ENCODE results near the gene F10.
"Not testable (repeated sequence)": the region's sequence is repeated elsewhere in the genome, so short reads cannot be mapped to it uniquely, and the experiment has no call there.

F10 gene

GRCh38 chr13:113157206-113157928, 34.8 kb downstream of the F10 start:
- TF ChIP-seq L3MBTL2 (conservative IDR thresholded peaks at IDR 0.05) (no peak), NFRKB (IDR thresholded peaks at IDR 0.05) (no peak), SUZ12 (IDR thresholded peaks at IDR 0.05) (no peak)
- ChIA-PET CTCF (no interaction called here), POLR2A (no interaction called here)
- DNase-seq (ENCODE audit: extremely low spot score), result no peak

DNA sequence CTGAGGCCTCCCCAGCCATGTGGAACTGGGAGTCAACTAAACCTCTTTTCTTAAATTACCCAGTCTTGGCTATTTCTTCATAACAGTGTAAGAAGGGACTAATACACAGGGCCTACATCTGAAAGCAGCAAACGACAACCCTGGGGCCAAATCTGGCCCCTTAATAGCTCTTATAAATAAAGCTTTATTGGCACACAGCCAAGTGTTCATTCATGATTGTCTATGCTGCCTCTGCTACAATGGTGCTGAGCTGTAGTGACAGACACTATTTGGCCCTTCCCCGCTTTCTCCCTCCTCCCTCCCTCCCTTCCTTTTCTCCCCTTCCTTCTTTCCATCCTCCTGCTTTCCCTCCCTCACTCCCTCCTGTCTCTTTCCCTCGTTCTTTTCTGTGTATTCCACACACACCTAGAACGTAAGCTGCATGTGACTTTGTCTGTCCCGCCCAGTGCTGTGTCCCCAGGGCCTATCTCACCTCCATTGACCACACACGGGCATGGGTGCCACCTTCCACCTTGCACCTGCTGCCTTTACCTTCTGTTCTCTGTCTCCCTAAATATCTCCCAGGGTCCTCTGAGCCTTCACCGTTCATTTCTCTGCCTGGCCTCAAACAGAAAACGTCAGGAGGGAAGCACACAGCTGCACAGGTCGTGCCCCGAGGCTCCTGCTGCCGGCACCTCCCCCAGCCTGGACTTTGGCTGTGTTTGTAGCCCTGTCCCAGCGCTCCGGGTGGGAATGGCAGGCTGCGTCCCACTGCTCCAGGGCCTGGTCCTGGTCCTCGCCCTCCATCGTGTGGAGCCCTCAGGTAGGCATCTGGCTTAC, 35.5 kb downstream of the F10 start, which contains the start of gene PROZ:
Gene PROZ (plus strand): TSS at position 720 of the 819 bp plus-strand sequence. CDS start 13 bp downstream, at position 733.
- CTCF ChIA-PET, result no interaction called here
- DNase-seq (ENCODE audit: extremely low spot score), result no peak
- POLR2A ChIA-PET, result no interaction called here
- TF ChIP-seq HDGF (IDR thresholded peaks at IDR 0.05; ENCODE audit: borderline replicate concordance) (no peak), FOXK2 (IDR thresholded peaks at IDR 0.05) (no peak), CTBP1 (IDR thresholded peaks at IDR 0.05; ENCODE audit: borderline replicate concordance) (no peak), NFRKB (IDR thresholded peaks at IDR 0.05) (no peak), L3MBTL2 (conservative IDR thresholded peaks at IDR 0.05) (no peak), BHLHE40 (IDR thresholded peaks at IDR 0.05; ENCODE audit: borderline replicate concordance) (no peak), ARNT (IDR thresholded peaks at IDR 0.05) (no peak), SP1 (IDR thresholded peaks at IDR 0.05) (no peak)

GRCh38 chr13:113158946-113159345, 36.3 kb downstream of the F10 start:
- TF ChIP-seq SUZ12 (IDR thresholded peaks at IDR 0.05) (no peak), BHLHE40 (IDR thresholded peaks at IDR 0.05; ENCODE audit: borderline replicate concordance) (no peak)
- CTCF ChIA-PET, result no interaction called here
- POLR2A ChIA-PET, result no interaction called here
- no peak for DNase-seq (ENCODE audit: extremely low spot score)

DNA sequence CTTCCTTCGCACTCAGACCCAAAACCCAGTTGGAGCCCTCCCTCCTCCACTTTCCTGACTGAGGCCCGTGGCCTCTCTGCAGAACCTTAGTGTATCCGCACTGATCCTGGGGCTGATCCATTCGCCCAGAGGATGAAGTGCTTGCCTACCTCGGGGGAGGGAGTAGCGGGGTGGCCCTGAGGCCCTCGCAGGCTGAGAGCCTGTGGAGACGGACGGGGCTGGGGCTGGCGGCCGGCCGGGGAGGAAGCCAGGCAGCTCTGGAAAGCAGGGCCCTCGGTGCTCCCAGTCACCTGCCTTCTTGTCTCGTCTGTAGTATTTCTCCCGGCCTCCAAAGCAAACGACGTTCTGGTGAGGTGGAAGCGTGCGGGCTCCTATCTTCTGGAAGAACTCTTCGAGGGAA, 37.1 kb downstream of the F10 start:
- no peak for TF ChIP-seq BHLHE40 (IDR thresholded peaks at IDR 0.05; ENCODE audit: borderline replicate concordance)
- no peak for TF ChIP-seq FOXM1 (IDR thresholded peaks at IDR 0.05; ENCODE audit: borderline replicate concordance)
- no peak for TF ChIP-seq L3MBTL2 (conservative IDR thresholded peaks at IDR 0.05)
- no peak for TF ChIP-seq ELF4 (IDR thresholded peaks at IDR 0.05)
- no peak for TF ChIP-seq ARNT (IDR thresholded peaks at IDR 0.05)
- TF ChIP-seq LEF1 (IDR thresholded peaks at IDR 0.05; ENCODE audit: borderline replicate concordance), result no peak
- TF ChIP-seq SP1 (IDR thresholded peaks at IDR 0.05), result no peak
- TF ChIP-seq FOXA1 (IDR thresholded peaks at IDR 0.05), result no peak
- TF ChIP-seq HDGF (IDR thresholded peaks at IDR 0.05; ENCODE audit: borderline replicate concordance), result no peak
- TF ChIP-seq PKNOX1 (IDR thresholded peaks at IDR 0.05), result no peak
- DNase-seq (ENCODE audit: extremely low spot score), result no peak
- CTCF ChIA-PET, result no interaction called here
- POLR2A ChIA-PET, result no interaction called here

DNA sequence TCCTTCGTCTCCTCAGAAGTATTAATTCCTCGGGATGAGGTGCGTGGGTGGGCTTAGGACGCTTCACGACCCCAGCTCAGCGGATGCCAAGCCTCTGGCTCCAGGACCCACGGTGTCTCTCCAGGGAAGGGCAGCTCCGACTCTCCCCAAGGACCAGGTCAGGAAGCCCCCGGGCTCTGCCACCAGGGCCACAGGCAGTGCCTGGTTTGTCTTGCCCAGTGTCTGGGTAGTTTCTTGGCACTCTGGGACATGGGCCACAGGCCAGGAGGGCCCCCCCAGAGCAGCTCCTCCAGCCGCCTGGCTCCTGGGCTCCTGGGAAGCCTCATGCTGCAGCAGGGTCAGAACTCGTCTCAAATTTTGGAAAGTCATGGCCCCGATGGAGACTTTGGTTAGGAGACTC, 38.4 kb downstream of the F10 start:
- TF ChIP-seq L3MBTL2 (conservative IDR thresholded peaks at IDR 0.05) (no peak), ELF4 (IDR thresholded peaks at IDR 0.05) (no peak), LEF1 (IDR thresholded peaks at IDR 0.05; ENCODE audit: borderline replicate concordance) (no peak), BHLHE40 (IDR thresholded peaks at IDR 0.05; ENCODE audit: borderline replicate concordance) (no peak), FOXK2 (IDR thresholded peaks at IDR 0.05) (no peak), SP1 (IDR thresholded peaks at IDR 0.05) (no peak), CTBP1 (IDR thresholded peaks at IDR 0.05; ENCODE audit: borderline replicate concordance) (no peak), SUZ12 (IDR thresholded peaks at IDR 0.05) (no peak), NFRKB (IDR thresholded peaks at IDR 0.05) (no peak), PKNOX1 (IDR thresholded peaks at IDR 0.05) (no peak), TARDBP (IDR thresholded peaks at IDR 0.05) (no peak), FOXM1 (IDR thresholded peaks at IDR 0.05; ENCODE audit: borderline replicate concordance) (no peak), HDGF (IDR thresholded peaks at IDR 0.05; ENCODE audit: borderline replicate concordance) (no peak), ARNT (IDR thresholded peaks at IDR 0.05) (no peak), ZNF384 (IDR thresholded peaks at IDR 0.05) (no peak), FOXA1 (IDR thresholded peaks at IDR 0.05) (no peak)
- ChIA-PET CTCF (no interaction called here), POLR2A (no interaction called here)
- DNase-seq (ENCODE audit: extremely low spot score), result no peak

- CTCF ChIA-PET, result no interaction called here
- DNase-seq (ENCODE audit: extremely low spot score), result no peak
- POLR2A ChIA-PET, result no interaction called here
- TF ChIP-seq PKNOX1 (IDR thresholded peaks at IDR 0.05) (no peak), BHLHE40 (IDR thresholded peaks at IDR 0.05; ENCODE audit: borderline replicate concordance) (no peak), ZNF384 (IDR thresholded peaks at IDR 0.05) (no peak), CTBP1 (IDR thresholded peaks at IDR 0.05; ENCODE audit: borderline replicate concordance) (no peak), ELF4 (IDR thresholded peaks at IDR 0.05) (no peak), TARDBP (IDR thresholded peaks at IDR 0.05) (no peak), SUZ12 (IDR thresholded peaks at IDR 0.05) (no peak), FOXK2 (IDR thresholded peaks at IDR 0.05) (no peak)
Measured at GRCh38 chr13:113161433-113161832, 38.8 kb downstream of the F10 start.

GRCh38 chr13:113161975-113162374, 39.4 kb downstream of the F10 start:
- DNase-seq (ENCODE audit: extremely low spot score); POLR2A ChIA-PET; CTCF ChIA-PET: not testable (repeated sequence)

Data from HEK293T (cell line).